ENCODE data around the gene NGF.

The NGF gene

GRCh38 chr1:115245227-115245626 is 92.8 kb downstream of the NGF start:
- no peak for ATAC-seq
- TF ChIP-seq TOX (CRISPR knock-in tag; IDR thresholded peaks at IDR 0.05; ENCODE audit: borderline replicate concordance) = no peak
- TF ChIP-seq TCF4 (CRISPR knock-in tag; IDR thresholded peaks at IDR 0.05; ENCODE audit: borderline replicate concordance) = no peak
- TF ChIP-seq ZFP3 (CRISPR knock-in tag; IDR thresholded peaks at IDR 0.05) = no peak
- TF ChIP-seq OSR1 (CRISPR knock-in tag; IDR thresholded peaks at IDR 0.05) = no peak
- no peak for TF ChIP-seq ESRRG (CRISPR knock-in tag; IDR thresholded peaks at IDR 0.05)
- TF ChIP-seq ZC3H10 (CRISPR knock-in tag; IDR thresholded peaks at IDR 0.05) = no peak
- no peak for TF ChIP-seq SNAI2 (CRISPR knock-in tag; IDR thresholded peaks at IDR 0.05)
- TF ChIP-seq, protein P1, sequence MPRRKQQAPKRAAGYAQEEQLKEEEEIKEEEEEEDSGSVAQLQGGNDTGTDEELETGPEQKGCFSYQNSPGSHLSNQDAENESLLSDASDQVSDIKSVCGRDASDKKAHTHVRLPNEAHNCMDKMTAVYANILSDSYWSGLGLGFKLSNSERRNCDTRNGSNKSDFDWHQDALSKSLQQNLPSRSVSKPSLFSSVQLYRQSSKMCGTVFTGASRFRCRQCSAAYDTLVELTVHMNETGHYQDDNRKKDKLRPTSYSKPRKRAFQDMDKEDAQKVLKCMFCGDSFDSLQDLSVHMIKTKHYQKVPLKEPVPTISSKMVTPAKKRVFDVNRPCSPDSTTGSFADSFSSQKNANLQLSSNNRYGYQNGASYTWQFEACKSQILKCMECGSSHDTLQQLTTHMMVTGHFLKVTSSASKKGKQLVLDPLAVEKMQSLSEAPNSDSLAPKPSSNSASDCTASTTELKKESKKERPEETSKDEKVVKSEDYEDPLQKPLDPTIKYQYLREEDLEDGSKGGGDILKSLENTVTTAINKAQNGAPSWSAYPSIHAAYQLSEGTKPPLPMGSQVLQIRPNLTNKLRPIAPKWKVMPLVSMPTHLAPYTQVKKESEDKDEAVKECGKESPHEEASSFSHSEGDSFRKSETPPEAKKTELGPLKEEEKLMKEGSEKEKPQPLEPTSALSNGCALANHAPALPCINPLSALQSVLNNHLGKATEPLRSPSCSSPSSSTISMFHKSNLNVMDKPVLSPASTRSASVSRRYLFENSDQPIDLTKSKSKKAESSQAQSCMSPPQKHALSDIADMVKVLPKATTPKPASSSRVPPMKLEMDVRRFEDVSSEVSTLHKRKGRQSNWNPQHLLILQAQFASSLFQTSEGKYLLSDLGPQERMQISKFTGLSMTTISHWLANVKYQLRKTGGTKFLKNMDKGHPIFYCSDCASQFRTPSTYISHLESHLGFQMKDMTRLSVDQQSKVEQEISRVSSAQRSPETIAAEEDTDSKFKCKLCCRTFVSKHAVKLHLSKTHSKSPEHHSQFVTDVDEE (CRISPR knock-in tag; IDR thresholded peaks at IDR 0.05) = no peak
- TF ChIP-seq CSDC2 (CRISPR knock-in tag; IDR thresholded peaks at IDR 0.05) = no peak
- TF ChIP-seq ARNTL (CRISPR knock-in tag; IDR thresholded peaks at IDR 0.05; ENCODE audit: borderline replicate concordance, low read depth) = no peak
- TF ChIP-seq ISL1 (CRISPR knock-in tag; IDR thresholded peaks at IDR 0.05) = no peak
- TF ChIP-seq GLIS3 (CRISPR knock-in tag; IDR thresholded peaks at IDR 0.05) = no peak
- TF ChIP-seq BACH2 (CRISPR knock-in tag; IDR thresholded peaks at IDR 0.05; ENCODE audit: borderline replicate concordance) = no peak

- no peak for ATAC-seq
- TF ChIP-seq ESRRG (CRISPR knock-in tag; IDR thresholded peaks at IDR 0.05) = no peak
- TF ChIP-seq ZNF70 (CRISPR knock-in tag; IDR thresholded peaks at IDR 0.05) = no peak
- no peak for TF ChIP-seq ZFP30 (CRISPR knock-in tag; IDR thresholded peaks at IDR 0.05)
- TF ChIP-seq PPARA (CRISPR knock-in tag; IDR thresholded peaks at IDR 0.05; ENCODE audit: borderline replicate concordance) = no peak
- TF ChIP-seq, protein P1 (CRISPR knock-in tag; IDR thresholded peaks at IDR 0.05) = no peak
- TF ChIP-seq TCF4 (CRISPR knock-in tag; IDR thresholded peaks at IDR 0.05; ENCODE audit: borderline replicate concordance) = no peak
- no peak for TF ChIP-seq SNAI2 (CRISPR knock-in tag; IDR thresholded peaks at IDR 0.05)
- no peak for TF ChIP-seq ISL1 (CRISPR knock-in tag; IDR thresholded peaks at IDR 0.05)
- TF ChIP-seq CREB5 (CRISPR knock-in tag; IDR thresholded peaks at IDR 0.05; ENCODE audit: low read depth) = no peak
- no peak for TF ChIP-seq ZC3H10 (CRISPR knock-in tag; IDR thresholded peaks at IDR 0.05)
- TF ChIP-seq CSDC2 (CRISPR knock-in tag; IDR thresholded peaks at IDR 0.05) = no peak
- TF ChIP-seq ARNTL (CRISPR knock-in tag; IDR thresholded peaks at IDR 0.05; ENCODE audit: borderline replicate concordance, low read depth) = no peak
- no peak for TF ChIP-seq RARB (CRISPR knock-in tag; IDR thresholded peaks at IDR 0.05)
- TF ChIP-seq TOX (CRISPR knock-in tag; IDR thresholded peaks at IDR 0.05; ENCODE audit: borderline replicate concordance) = no peak
- TF ChIP-seq ZNF8 (CRISPR knock-in tag; IDR thresholded peaks at IDR 0.05) = no peak
Measured at GRCh38 chr1:115242543-115242942, 95.5 kb downstream of the NGF start.

- ATAC-seq = no peak
- no peak for TF ChIP-seq ISL1 (CRISPR knock-in tag; IDR thresholded peaks at IDR 0.05)
Measured at GRCh38 chr1:115241309-115241708, 96.7 kb downstream of the NGF start.

- no peak for ATAC-seq
- TF ChIP-seq ARNTL (CRISPR knock-in tag; IDR thresholded peaks at IDR 0.05; ENCODE audit: borderline replicate concordance, low read depth) (no peak), ZC3H10 (CRISPR knock-in tag; IDR thresholded peaks at IDR 0.05) (no peak), ESRRG (CRISPR knock-in tag; IDR thresholded peaks at IDR 0.05) (no peak), RARB (CRISPR knock-in tag; IDR thresholded peaks at IDR 0.05) (no peak), SNAI2 (CRISPR knock-in tag; IDR thresholded peaks at IDR 0.05) (no peak), ZFP30 (CRISPR knock-in tag; IDR thresholded peaks at IDR 0.05) (no peak), ZNF565 (CRISPR knock-in tag; conservative IDR thresholded peaks at IDR 0.05; ENCODE audit: low read depth) (no peak), ZFP3 (CRISPR knock-in tag; IDR thresholded peaks at IDR 0.05) (no peak), CSRNP3 (CRISPR knock-in tag; IDR thresholded peaks at IDR 0.05) (no peak), GLIS3 (CRISPR knock-in tag; IDR thresholded peaks at IDR 0.05) (no peak), PATZ1 (CRISPR knock-in tag; IDR thresholded peaks at IDR 0.05; ENCODE audit: borderline replicate concordance) (no peak)
- TF ChIP-seq, protein P1 (CRISPR knock-in tag; IDR thresholded peaks at IDR 0.05) = no peak
Measured at GRCh38 chr1:115240297-115240696, 97.8 kb downstream of the NGF start.

All from SK-N-SH treated with all-trans-retinoic acid at 6 μM for 48 hours (cell line).